WTC11 (cell line): ENCODE data around the gene AQP7. TPM values are rescaled to one million over a fixed set of nuclear protein-coding genes. Genes with fewer than 3 reads are reported as not detected.

Experiments
- ATAC-seq: fragments of 200-7000 bp; cut with Tn5 transposase; 2 replicates; pipeline ENCODE4 v1.10.0; 2021; ENCODE audit warnings: mild to moderate bottlenecking, moderate library complexity
- CTCF ChIA-PET: fragments of 300-600 bp; sonication (Branson Sonifier 250); formaldehyde crosslinking; loops from one replicate; lab custom pipeline; 2021; ENCODE audit warnings: antibody characterized with exemption; lab: Charles Lee
- POLR2A ChIA-PET: fragments of 350-600 bp; sonication (Branson Sonifier 250); formaldehyde crosslinking; loops from one replicate; lab custom pipeline; 2021; ENCODE audit warnings: antibody characterized with exemption; lab: Charles Lee
- DNase-seq: peaks from one replicate; pipeline ENCODE4 v3.0.0; 2021; ENCODE audit warnings: low spot score
- H3K27ac Mint-ChIP-seq: 2 replicates; pipeline ENCODE4 v1.8.0; 2021; ENCODE audit warnings: mixed read lengths
- H3K27me3 Mint-ChIP-seq: 2 replicates; pipeline ENCODE4 v1.8.0; 2021; ENCODE audit warnings: low read depth, mild to moderate bottlenecking, moderate library complexity, mixed read lengths
- H3K36me3 Mint-ChIP-seq: 2 replicates; pipeline ENCODE4 v1.8.0; 2021; ENCODE audit warnings: mixed read lengths
- H3K4me1 Mint-ChIP-seq: 2 replicates; pipeline ENCODE4 v1.8.0; 2022; ENCODE audit warnings: mixed read lengths
- H3K4me3 Mint-ChIP-seq: 2 replicates; pipeline ENCODE4 v1.8.0; 2021; ENCODE audit warnings: mild to moderate bottlenecking, moderate library complexity, mixed read lengths
- H3K9me3 Mint-ChIP-seq: 2 replicates; pipeline ENCODE4 v1.8.0; 2021; ENCODE audit warnings: mixed read lengths
- ATF1 ChIP-seq: sonication (generic); formaldehyde crosslinking; IDR thresholded peaks from 2 replicates; pipeline ENCODE4 v1.8.1; 2023; ENCODE audit warnings: mild to moderate bottlenecking, moderate library complexity, missing genetic modification reagents
- E2F4 ChIP-seq: sonication (generic); formaldehyde crosslinking; IDR thresholded peaks from 2 replicates; pipeline ENCODE4 v1.8.1; 2022; ENCODE audit warnings: low read depth, mild to moderate bottlenecking, moderate library complexity, missing genetic modification reagents, borderline replicate concordance
- E2F5 ChIP-seq: sonication (generic); formaldehyde crosslinking; IDR thresholded peaks from 2 replicates; pipeline ENCODE4 v1.8.1; 2022; ENCODE audit warnings: mild to moderate bottlenecking, moderate library complexity, missing genetic modification reagents
- EMX1 ChIP-seq: fragments of 250-450 bp; sonication (Bioruptor Pico); IDR thresholded peaks from 2 replicates; pipeline ENCODE4 v1.8.0; 2021; ENCODE audit warnings: mild to moderate bottlenecking
- FOXJ3 ChIP-seq: sonication (generic); formaldehyde crosslinking; IDR thresholded peaks from 2 replicates; pipeline ENCODE4 v1.9.0; 2021; ENCODE audit warnings: missing genetic modification reagents, mild to moderate bottlenecking, borderline replicate concordance
- FOXK1 ChIP-seq: sonication (generic); formaldehyde crosslinking; IDR thresholded peaks from 2 replicates; pipeline ENCODE4 v1.8.0; 2022; ENCODE audit warnings: mild to moderate bottlenecking, moderate library complexity, missing genetic modification reagents
- GABPB1 ChIP-seq: sonication (generic); formaldehyde crosslinking; IDR thresholded peaks from 2 replicates; pipeline ENCODE4 v1.8.1; 2023; ENCODE audit warnings: mild to moderate bottlenecking, missing genetic modification reagents
- GTF2I ChIP-seq: fragments of 250-450 bp; sonication (Bioruptor Pico); conservative IDR thresholded peaks from 2 replicates; pipeline ENCODE4 v1.4.0; 2021; ENCODE audit warnings: mild to moderate bottlenecking
- HMGA2 ChIP-seq: fragments of 250-450 bp; sonication (Bioruptor Pico); IDR thresholded peaks from 2 replicates; pipeline ENCODE4 v1.4.0; 2021; ENCODE audit warnings: mild to moderate bottlenecking, moderate library complexity
- IRF1 ChIP-seq: sonication (generic); formaldehyde crosslinking; IDR thresholded peaks from 2 replicates; pipeline ENCODE4 v1.8.0; 2023; ENCODE audit warnings: missing genetic modification reagents
- JAZF1 ChIP-seq: fragments of 250-450 bp; sonication (Bioruptor Pico); IDR thresholded peaks from 2 replicates; pipeline ENCODE4 v1.9.0; 2021; ENCODE audit warnings: moderate library complexity, mild to moderate bottlenecking, inconsistent platforms
- JUN ChIP-seq: sonication (generic); formaldehyde crosslinking; IDR thresholded peaks from 2 replicates; pipeline ENCODE4 v1.8.0; 2023; ENCODE audit warnings: mild to moderate bottlenecking, missing genetic modification reagents
- NFE2L1 ChIP-seq: sonication (generic); formaldehyde crosslinking; IDR thresholded peaks from 2 replicates; pipeline ENCODE4 v1.8.1; 2023; ENCODE audit warnings: missing genetic modification reagents
- OVOL2 ChIP-seq: fragments of 250-450 bp; sonication (Bioruptor Pico); IDR thresholded peaks from 2 replicates; pipeline ENCODE4 v1.9.0; 2021; ENCODE audit warnings: mild to moderate bottlenecking, borderline replicate concordance
- PRDM15 ChIP-seq: sonication (generic); formaldehyde crosslinking; IDR thresholded peaks from 2 replicates; pipeline ENCODE4 v1.8.0; 2022; ENCODE audit warnings: missing genetic modification reagents
- PRRX2 ChIP-seq: fragments of 250-450 bp; sonication (Bioruptor Pico); IDR thresholded peaks from 2 replicates; pipeline ENCODE4 v1.8.0; 2021; ENCODE audit warnings: mild to moderate bottlenecking
- RORB ChIP-seq: fragments of 250-450 bp; sonication (Bioruptor Pico); IDR thresholded peaks from 2 replicates; pipeline ENCODE4 v1.9.0; 2021; ENCODE audit warnings: mild to moderate bottlenecking
- SMAD3 ChIP-seq: sonication (generic); formaldehyde crosslinking; IDR thresholded peaks from 2 replicates; pipeline ENCODE4 v1.8.0; 2022; ENCODE audit warnings: missing genetic modification reagents, mild to moderate bottlenecking, borderline replicate concordance
- SMAD4 ChIP-seq: sonication (generic); formaldehyde crosslinking; IDR thresholded peaks from 2 replicates; pipeline ENCODE4 v1.8.0; 2022; ENCODE audit warnings: mild to moderate bottlenecking, missing genetic modification reagents
- STAT6 ChIP-seq: sonication (generic); formaldehyde crosslinking; conservative IDR thresholded peaks from 2 replicates; pipeline ENCODE4 v1.8.1; 2023; ENCODE audit warnings: mild to moderate bottlenecking, low read depth, missing genetic modification reagents, moderate library complexity
- USF2 ChIP-seq: sonication (generic); formaldehyde crosslinking; IDR thresholded peaks from 2 replicates; pipeline ENCODE4 v1.8.1; 2023; ENCODE audit warnings: mild to moderate bottlenecking, missing genetic modification reagents, moderate library complexity
- ZBTB21 ChIP-seq: sonication (generic); formaldehyde crosslinking; IDR thresholded peaks from 2 replicates; pipeline ENCODE4 v1.8.1; 2023; ENCODE audit warnings: mild to moderate bottlenecking, missing genetic modification reagents, borderline replicate concordance
- ZNF423 ChIP-seq: fragments of 250-450 bp; sonication (Bioruptor Pico); IDR thresholded peaks from 2 replicates; pipeline ENCODE4 v2.1.2; 2022; ENCODE audit warnings: mild to moderate bottlenecking, moderate library complexity
- total RNA-seq: library from RNA; stranded (reverse); gene quantifications from 3 replicates; pipeline ENCODE4 v1.2.3, GENCODE V29; 2021

Gene AQP7
- total RNA-seq, 1 experiment from 2014 or later, result 0.17 TPM

GRCh38 chr9:33354651-33355211 lies 47.6 kb downstream of the AQP7 start (continued):
- TF ChIP-seq PRDM15 (CRISPR knock-in tag), result no peak
- TF ChIP-seq ZBTB21 (CRISPR knock-in tag), result no peak
- no peak for TF ChIP-seq OVOL2 (CRISPR knock-in tag)
- no peak for TF ChIP-seq RORB (CRISPR knock-in tag)
- TF ChIP-seq USF2 (CRISPR knock-in tag), result no peak

GRCh38 chr9:33351547-33351946 lies 50.8 kb downstream of the AQP7 start:
- peaks cover 6% of the 10 kb centered on the region; the same call in 1 of the 2 replicates for H3K4me1 Mint-ChIP-seq
- no peaks in the 10 kb centered on the region for H3K27me3 Mint-ChIP-seq
- CTCF ChIA-PET, result no interaction called here
- H3K36me3 Mint-ChIP-seq, result peaks cover 35% of the 10 kb centered on the region
- POLR2A ChIA-PET, result no interaction called here
- TF ChIP-seq JAZF1 (CRISPR knock-in tag), result no peak
- TF ChIP-seq ATF1, result no peak
- TF ChIP-seq FOXK1 (CRISPR knock-in tag), result no peak
- TF ChIP-seq E2F4 (CRISPR knock-in tag), result no peak
- TF ChIP-seq SMAD3 (CRISPR knock-in tag), result no peak
- no peak for TF ChIP-seq JUN (CRISPR knock-in tag)
- no peak for TF ChIP-seq RORB (CRISPR knock-in tag)
- no peak for TF ChIP-seq E2F5 (CRISPR knock-in tag)
- TF ChIP-seq FOXJ3 (CRISPR knock-in tag), result no peak
- TF ChIP-seq EMX1 (CRISPR knock-in tag), result no peak
- TF ChIP-seq PRRX2 (CRISPR knock-in tag), result no peak
- no peak for TF ChIP-seq STAT6 (CRISPR knock-in tag)
- TF ChIP-seq NFE2L1 (CRISPR knock-in tag), result no peak
- TF ChIP-seq OVOL2 (CRISPR knock-in tag), result no peak
- TF ChIP-seq HMGA2, result no peak
- TF ChIP-seq SMAD4 (CRISPR knock-in tag), result no peak
- no peak for TF ChIP-seq GTF2I (CRISPR knock-in tag)
- no peak for TF ChIP-seq GABPB1 (CRISPR knock-in tag)
- TF ChIP-seq ZNF423, result no peak
- no peak for TF ChIP-seq IRF1 (CRISPR knock-in tag)
- DNase-seq (no peak), ATAC-seq (no peak)
- H3K4me3 Mint-ChIP-seq, result no peak overlapping the region
- no peaks in the 10 kb centered on the region; the same call in 1 of the 2 replicates for H3K9me3 Mint-ChIP-seq
- H3K27ac Mint-ChIP-seq, result no peak overlapping the region
